Neural cell (in vitro differentiated cells): ENCODE data around the gene KCNIP3. TPM values are rescaled to one million over a fixed set of nuclear protein-coding genes. Genes with fewer than 3 reads are reported as not detected.

ENCODE experiments used
- H2AFZ ChIP-seq: fragments of 200-600, 300-800 bp; sonication (generic), shearing (Covaris generic); 2 replicates; pipeline ENCODE4 v1.6.0; 2014; ENCODE audit warnings: low read depth, mild to moderate bottlenecking, antibody characterized with exemption, low read length, moderate library complexity
- H3F3A ChIP-seq: fragments of 200-600 bp; shearing (Covaris generic); 2 replicates; pipeline ENCODE4 v1.6.1; 2016; ENCODE audit warnings: mild to moderate bottlenecking, moderate library complexity, mixed read lengths, antibody characterized with exemption, low read length; ENCODE audit not compliant: insufficient read depth, poor library complexity, severe bottlenecking
- H3K27ac ChIP-seq: fragments of 200-600, 300-800 bp; sonication (generic), shearing (Covaris generic); 2 replicates; pipeline ENCODE4 v1.5.1; 2014; ENCODE audit warnings: mild to moderate bottlenecking, low read length, moderate library complexity
- H3K27me3 ChIP-seq: fragments of 300-800, 200-600 bp; sonication (generic), shearing (Covaris generic); 2 replicates; pipeline ENCODE4 v1.6.0; 2014; ENCODE audit warnings: mild to moderate bottlenecking, low read depth, low read length, moderate library complexity; ENCODE audit not compliant: insufficient read depth
- H3K36me3 ChIP-seq: fragments of 300-800, 200-600 bp; sonication (generic), shearing (Covaris generic); 2 replicates; pipeline ENCODE4 v1.5.1; 2014; ENCODE audit warnings: mild to moderate bottlenecking, antibody characterized with exemption, low read length, moderate library complexity; ENCODE audit not compliant: insufficient read depth
- H3K4me2 ChIP-seq: fragments of 300-800, 200-600 bp; sonication (generic), shearing (Covaris generic); 2 replicates; pipeline ENCODE4 v1.6.0; 2014; ENCODE audit warnings: mild to moderate bottlenecking, low read length
- H3K4me3 ChIP-seq: fragments of 300-800, 200-600 bp; sonication (generic), shearing (Covaris generic); 2 replicates; pipeline ENCODE4 v1.5.1; 2014; ENCODE audit warnings: mild to moderate bottlenecking, low read length, moderate library complexity
- H3K79me2 ChIP-seq: fragments of 200-600 bp; shearing (Covaris generic); replicated peaks from 2 replicates; pipeline ENCODE4 v1.6.0; 2014; ENCODE audit warnings: mild to moderate bottlenecking, low read length, moderate library complexity; ENCODE audit not compliant: insufficient read depth
- H3K9ac ChIP-seq: fragments of 300-800, 200-600 bp; sonication (generic), shearing (Covaris generic); 2 replicates; pipeline ENCODE4 v1.6.1; 2016; ENCODE audit warnings: mild to moderate bottlenecking, low read length, mixed read lengths
- H3K9me2 ChIP-seq: fragments of 200-600 bp; shearing (Covaris generic); 2 replicates; pipeline ENCODE4 v1.6.1; 2016; ENCODE audit warnings: mild to moderate bottlenecking, low read length, mixed read lengths; ENCODE audit not compliant: insufficient read depth
- H3K9me3 ChIP-seq: fragments of 200-600, 300-800 bp; sonication (generic), shearing (Covaris generic); 2 replicates; pipeline ENCODE4 v1.6.1; 2016; ENCODE audit warnings: mild to moderate bottlenecking, mixed run types, low read length, moderate library complexity, mixed read lengths
- H4K20me1 ChIP-seq: fragments of 200-600 bp; shearing (Covaris generic); 2 replicates; pipeline ENCODE4 v1.6.1; 2016; ENCODE audit warnings: mild to moderate bottlenecking, mixed run types; ENCODE audit not compliant: insufficient read depth
- CTCF ChIP-seq: fragments of 450-650 bp; IDR thresholded peaks from 2 replicates; pipeline ENCODE4 v1.5.1; 2014; ENCODE audit warnings: antibody characterized with exemption, mild to moderate bottlenecking, moderate library complexity; ENCODE audit not compliant: poor library complexity, severe bottlenecking
- EP300 ChIP-seq: fragments of 450-650 bp; conservative IDR thresholded peaks from 2 replicates; pipeline ENCODE4 v1.6.1; 2014; ENCODE audit warnings: antibody characterized with exemption, mild to moderate bottlenecking, moderate library complexity; ENCODE audit not compliant: poor library complexity, severe bottlenecking
- EZH2 ChIP-seq: fragments of 200-600, 300-800 bp; shearing (Covaris generic), sonication (generic); IDR thresholded peaks from 2 replicates; pipeline ENCODE4 v1.6.1; 2014; ENCODE audit warnings: antibody characterized with exemption, low read length, borderline replicate concordance, mild to moderate bottlenecking; ENCODE audit not compliant: insufficient read depth, poor library complexity, severe bottlenecking
- MXI1 ChIP-seq: fragments of 450-650 bp; conservative IDR thresholded peaks from 2 replicates; pipeline ENCODE4 v1.6.1; 2014; ENCODE audit warnings: antibody characterized with exemption, mild to moderate bottlenecking; ENCODE audit not compliant: poor library complexity, severe bottlenecking
- POLR2AphosphoS5 ChIP-seq: IDR thresholded peaks from 2 replicates; pipeline ENCODE4 v1.6.1; 2012
- RAD21 ChIP-seq: fragments of 450-650 bp; conservative IDR thresholded peaks from 2 replicates; pipeline ENCODE4 v1.6.1; 2014; ENCODE audit warnings: antibody characterized with exemption, mild to moderate bottlenecking, moderate library complexity
- REST ChIP-seq: IDR thresholded peaks from 2 replicates; pipeline ENCODE4 v1.6.1; 2012; ENCODE audit warnings: borderline replicate concordance
- SMC3 ChIP-seq: fragments of 450-650 bp; conservative IDR thresholded peaks from 2 replicates; pipeline ENCODE4 v1.6.1; 2014; ENCODE audit warnings: antibody characterized with exemption, mild to moderate bottlenecking, moderate library complexity; ENCODE audit not compliant: poor library complexity
- TAF1 ChIP-seq: IDR thresholded peaks from 2 replicates; pipeline ENCODE4 v1.6.1; 2012; ENCODE audit warnings: low read depth
- polyA plus RNA-seq: library from polyadenylated mRNA; depleted of rRNA; stranded (reverse); fragments of >200 nt; gene quantifications from 2 replicates; pipeline ENCODE4 v1.2.3, GENCODE V29; 2014

KCNIP3 gene
- polyA plus RNA-seq, 1 donor from 2014 or later = not detected

- Histone ChIP-seq H3K4me3 (no peak overlapping the region), H3K36me3 (no peaks in the 10 kb centered on the region), H3K9ac (no peak overlapping the region), H3K4me2 (no peak overlapping the region), H3K27ac (no peak overlapping the region), H3K9me3 (peaks cover 7% of the 10 kb centered on the region), H3K27me3 (no peaks in the 10 kb centered on the region), H4K20me1 (no peaks in the 10 kb centered on the region), H2AFZ (no peak overlapping the region), H3K79me2 (no peaks in the 10 kb centered on the region), H3K9me2 (no peaks in the 10 kb centered on the region), H3F3A (no peaks in the 10 kb centered on the region)
- TF ChIP-seq CTCF (no peak), RAD21 (no peak), MXI1 (no peak), POLR2AphosphoS5 (no peak), REST (no peak), EZH2 (no peak), TAF1 (no peak), EP300 (no peak), SMC3 (no peak)
Measured at GRCh38 chr2:95306336-95306895, 9.3 kb downstream of the KCNIP3 start.

GRCh38 chr2:95307036-95307435 lies 9.9 kb downstream of the KCNIP3 start:
- Histone ChIP-seq H3K27ac (no peak overlapping the region), H3K9ac (no peak overlapping the region), H3F3A (no peaks in the 10 kb centered on the region), H3K36me3 (no peaks in the 10 kb centered on the region), H3K4me3 (no peak overlapping the region), H3K9me2 (no peaks in the 10 kb centered on the region), H3K9me3 (peaks cover 5% of the 10 kb centered on the region), H3K27me3 (no peaks in the 10 kb centered on the region), H3K79me2 (no peaks in the 10 kb centered on the region), H2AFZ (no peak overlapping the region), H4K20me1 (no peaks in the 10 kb centered on the region), H3K4me2 (no peak overlapping the region)
- TF ChIP-seq TAF1 = no peak
- TF ChIP-seq REST = no peak
- no peak for TF ChIP-seq SMC3
- TF ChIP-seq POLR2AphosphoS5 = no peak
- TF ChIP-seq MXI1 = no peak
- TF ChIP-seq RAD21 = no peak
- no peak for TF ChIP-seq CTCF
- no peak for TF ChIP-seq EZH2
- no peak for TF ChIP-seq EP300
